NOMO-1 treated with dmso at 0.1 percent for 144 hours (cell line): Measurements from ENCODE around the gene PNPLA2.

Source experiments
- DNase-seq: peaks from one replicate; lab custom pipeline; 2025; ENCODE audit not compliant: unreplicated experiment; lab: John Stamatoyannopoulos, UW

Gene PNPLA2

GRCh38 chr11:855796-856195 lies 37.1 kb downstream of the PNPLA2 start:
- DNase-seq, result no peak

GRCh38 chr11:856397-856796 lies 37.7 kb downstream of the PNPLA2 start:
- DNase-seq, result no peak

DNA sequence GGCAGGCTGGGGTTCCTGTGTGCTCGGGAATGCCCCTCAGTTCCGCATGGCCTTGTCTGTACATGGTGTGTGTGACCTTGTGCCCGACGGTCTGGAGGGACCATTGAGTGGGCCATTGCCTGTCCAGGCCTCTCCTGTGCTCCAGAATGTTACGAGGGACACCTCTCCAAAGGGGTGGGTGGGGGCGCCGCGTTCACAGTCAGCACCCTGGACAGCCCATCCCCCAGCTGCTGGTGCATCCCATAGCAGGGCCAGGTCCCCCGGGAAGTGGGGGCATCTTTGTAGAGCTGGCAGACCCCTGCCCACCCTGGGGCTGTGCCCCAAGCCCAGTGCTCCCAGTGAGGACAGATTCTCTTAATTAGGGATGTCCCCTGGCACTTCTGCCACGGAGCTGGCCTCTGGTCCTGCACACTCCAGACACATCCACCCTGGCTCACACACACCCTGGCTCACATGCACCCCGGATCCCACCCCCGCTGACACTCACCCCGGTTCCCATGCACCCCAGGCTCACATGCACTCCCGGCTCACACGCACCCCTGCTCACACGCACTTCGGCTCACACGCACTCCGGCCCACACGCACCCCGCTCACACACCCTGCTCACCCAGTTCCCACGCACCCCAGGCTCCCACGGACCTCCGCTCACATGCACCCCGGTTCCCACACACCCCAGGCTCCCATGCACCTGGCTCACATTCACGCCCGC lies 39.5 kb downstream of the PNPLA2 start:
- no peak for DNase-seq

DNA sequence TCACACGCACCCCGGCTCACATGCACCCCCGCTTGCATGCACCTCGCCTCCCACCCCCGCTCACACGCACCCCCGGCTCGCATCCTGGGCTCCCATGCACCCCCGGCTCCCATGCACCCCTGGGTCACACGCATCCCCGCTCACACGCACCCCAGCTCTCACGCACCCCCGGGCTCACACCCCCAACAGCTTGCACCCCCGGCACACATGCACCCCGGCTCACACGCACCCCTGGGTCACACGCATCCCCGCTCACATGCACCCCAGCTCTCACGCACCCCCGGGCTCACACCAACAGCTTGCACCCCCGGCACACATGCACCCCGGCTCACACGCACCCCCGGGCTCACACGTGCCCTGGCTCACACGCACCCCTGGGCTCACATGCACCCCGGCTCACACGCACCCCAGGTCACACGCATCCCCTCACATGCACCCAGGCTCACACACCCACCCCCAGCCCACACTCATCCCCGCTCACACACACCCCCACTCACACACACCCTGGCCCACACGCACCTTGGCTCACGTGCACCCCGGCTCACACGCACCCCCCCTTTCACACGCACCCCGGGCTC lies 40.1 kb downstream of the PNPLA2 start:
- DNase-seq, result no peak

GRCh38 chr11:859394-860131 lies 40.8 kb downstream of the PNPLA2 start:
- DNase-seq, result no peak

DNA sequence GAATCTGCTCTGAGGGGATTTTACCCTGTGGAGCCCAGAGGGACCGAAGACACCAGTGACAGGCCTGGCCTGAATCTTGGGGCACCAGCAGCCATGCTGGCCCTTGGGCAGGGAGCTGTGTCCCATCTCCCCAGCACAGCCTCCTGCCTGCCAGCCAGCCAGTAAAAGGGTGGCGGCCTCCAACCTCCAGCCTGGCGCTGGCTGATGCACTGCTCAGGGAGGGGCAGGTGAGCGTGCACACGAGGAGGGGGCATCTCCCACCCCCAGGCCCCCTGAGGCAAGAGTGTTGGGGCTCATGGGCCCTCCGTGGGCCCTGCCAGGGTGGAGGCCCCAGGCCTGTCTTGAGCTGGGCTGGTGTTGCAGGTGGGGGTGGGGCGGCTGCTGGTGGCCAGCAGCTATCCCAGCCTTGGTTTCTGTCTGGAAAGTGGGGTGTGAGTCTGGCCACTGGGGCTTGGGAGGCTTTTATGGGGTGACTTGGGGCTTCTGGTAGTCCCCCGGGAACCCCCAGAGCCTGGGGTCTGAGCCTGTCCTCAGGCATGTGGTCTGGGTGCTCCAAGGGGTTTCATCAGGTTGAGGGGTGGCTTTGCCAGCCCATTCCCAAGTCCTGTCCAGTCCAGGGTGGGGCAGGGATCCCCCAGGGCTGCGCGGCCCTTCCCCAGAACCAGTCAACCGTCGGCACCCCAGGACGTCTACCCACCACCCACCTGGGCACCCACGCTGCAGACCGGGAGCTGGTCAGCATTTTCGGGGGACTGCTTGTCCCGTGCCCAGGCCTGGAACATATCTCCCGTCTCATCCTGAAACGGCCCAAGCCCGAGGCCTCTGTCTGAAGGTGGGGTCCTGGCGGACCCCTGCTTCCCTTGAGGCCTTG lies 41.8 kb downstream of the PNPLA2 start:
- DNase-seq, result no peak

- no peak for DNase-seq
Observed at GRCh38 chr11:861105-861479, 42.4 kb downstream of the PNPLA2 start.

- DNase-seq, result no peak
Observed at GRCh38 chr11:862081-862661, 43.5 kb downstream of the PNPLA2 start.

GRCh38 chr11:862696-863022 lies 43.9 kb downstream of the PNPLA2 start:
- DNase-seq, result no peak

DNA sequence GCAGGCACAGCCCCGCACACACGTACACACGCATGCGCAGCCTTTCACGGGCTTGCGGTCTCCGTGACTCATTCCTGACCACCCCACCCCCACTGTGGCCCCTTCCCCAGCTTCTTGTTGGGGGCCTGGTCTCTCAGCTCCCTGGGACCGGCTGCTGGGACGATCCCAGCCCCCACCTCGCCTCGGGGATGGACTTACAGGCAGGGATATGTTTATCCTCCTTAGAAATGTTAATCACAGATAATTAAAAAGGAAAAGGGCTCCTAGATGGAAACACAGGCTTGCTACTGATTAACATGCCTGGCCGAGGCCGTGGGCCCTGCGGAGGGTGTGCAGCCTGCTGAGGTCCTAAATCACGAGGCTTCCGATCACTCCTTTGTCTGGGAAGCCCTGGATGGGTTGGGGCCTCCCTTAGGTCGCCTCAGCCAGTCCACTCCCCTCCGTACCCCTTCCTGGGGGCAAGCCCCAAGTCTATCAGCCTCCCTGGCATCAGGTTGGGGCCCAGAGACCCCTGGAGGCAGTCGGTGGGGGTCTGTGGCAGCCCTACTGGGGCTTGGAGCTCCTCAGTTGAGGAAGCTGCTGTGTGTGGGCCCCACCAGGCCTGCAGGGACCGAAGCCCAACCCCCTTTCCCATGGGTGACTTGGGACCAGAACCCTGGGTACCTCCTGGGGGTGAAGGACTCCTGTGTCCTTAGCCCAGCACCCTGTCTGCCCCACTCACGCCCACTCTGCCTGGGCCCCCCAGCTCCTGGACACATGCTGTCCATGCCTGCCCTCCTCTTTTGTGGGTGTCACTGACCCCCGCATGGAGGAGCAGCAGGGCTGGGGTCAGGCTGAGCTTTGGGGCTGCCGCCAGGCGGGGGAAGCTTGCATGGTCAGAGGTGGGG lies 44.6 kb downstream of the PNPLA2 start:
- DNase-seq, result no peak

DNA sequence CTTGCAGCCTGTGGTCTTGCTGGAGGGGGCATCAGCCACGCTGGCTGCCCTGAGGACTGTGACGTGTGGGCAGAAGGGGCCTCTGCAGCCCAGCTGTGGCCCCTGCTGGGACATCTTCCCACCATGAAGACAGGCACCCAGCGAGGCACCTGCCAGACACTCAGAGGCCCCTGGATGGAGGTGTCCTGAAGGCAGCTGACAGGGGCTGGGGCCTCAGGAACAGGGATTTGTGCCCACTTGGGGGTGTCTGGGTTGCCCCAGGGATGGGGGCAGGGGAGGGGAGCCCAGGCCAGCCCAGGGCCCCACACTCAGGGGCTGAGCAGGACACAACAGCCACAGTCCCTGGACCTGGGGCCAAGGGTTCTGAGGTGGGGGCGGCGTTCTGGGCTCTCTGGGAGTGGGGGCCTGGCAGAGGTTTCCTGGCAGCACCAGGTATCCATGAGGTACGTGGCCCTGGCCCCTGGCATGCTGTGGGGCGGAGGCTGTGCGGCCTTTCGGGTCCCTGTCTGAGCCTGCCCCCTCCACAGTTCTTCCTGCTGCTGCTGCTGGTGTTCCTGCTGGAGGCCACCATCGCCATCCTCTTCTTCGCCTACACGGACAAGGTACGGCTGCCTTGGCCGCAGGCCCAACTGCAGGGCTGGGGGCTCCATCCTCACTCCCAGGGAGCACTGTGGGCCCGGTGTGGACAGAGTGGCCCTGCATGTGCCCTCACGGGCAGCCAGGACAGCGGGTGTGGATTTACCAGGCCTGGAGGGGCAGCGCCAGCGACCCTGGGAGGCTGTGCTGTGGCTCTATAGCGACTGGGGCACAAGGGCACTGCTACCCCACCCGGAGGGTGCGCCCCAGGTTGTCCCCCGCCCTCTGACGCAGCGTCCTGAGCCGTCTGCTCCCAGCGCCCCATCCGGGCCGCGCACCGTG lies 45.5 kb downstream of the PNPLA2 start:
- DNase-seq, result no peak

DNA sequence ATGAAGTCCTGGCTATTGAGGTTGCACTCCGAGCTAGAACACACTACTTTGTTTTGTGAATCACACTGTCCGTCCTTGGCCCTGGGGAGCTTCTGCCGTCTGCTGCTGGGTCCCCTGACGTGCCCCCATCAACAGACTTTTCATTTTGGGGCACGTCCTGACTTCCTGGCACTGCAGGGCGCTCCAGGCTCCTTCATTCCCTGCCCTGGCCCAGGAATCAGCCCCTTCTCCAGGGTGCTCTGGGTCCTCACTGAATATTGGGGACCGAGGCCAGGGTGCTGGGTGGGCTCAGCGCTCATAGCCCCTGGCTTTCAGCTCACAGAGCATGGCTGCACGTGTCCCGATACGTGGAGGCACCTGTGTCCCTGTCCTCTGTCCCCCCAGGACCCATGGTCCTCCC lies 46.2 kb downstream of the PNPLA2 start:
- no peak for DNase-seq

DNA sequence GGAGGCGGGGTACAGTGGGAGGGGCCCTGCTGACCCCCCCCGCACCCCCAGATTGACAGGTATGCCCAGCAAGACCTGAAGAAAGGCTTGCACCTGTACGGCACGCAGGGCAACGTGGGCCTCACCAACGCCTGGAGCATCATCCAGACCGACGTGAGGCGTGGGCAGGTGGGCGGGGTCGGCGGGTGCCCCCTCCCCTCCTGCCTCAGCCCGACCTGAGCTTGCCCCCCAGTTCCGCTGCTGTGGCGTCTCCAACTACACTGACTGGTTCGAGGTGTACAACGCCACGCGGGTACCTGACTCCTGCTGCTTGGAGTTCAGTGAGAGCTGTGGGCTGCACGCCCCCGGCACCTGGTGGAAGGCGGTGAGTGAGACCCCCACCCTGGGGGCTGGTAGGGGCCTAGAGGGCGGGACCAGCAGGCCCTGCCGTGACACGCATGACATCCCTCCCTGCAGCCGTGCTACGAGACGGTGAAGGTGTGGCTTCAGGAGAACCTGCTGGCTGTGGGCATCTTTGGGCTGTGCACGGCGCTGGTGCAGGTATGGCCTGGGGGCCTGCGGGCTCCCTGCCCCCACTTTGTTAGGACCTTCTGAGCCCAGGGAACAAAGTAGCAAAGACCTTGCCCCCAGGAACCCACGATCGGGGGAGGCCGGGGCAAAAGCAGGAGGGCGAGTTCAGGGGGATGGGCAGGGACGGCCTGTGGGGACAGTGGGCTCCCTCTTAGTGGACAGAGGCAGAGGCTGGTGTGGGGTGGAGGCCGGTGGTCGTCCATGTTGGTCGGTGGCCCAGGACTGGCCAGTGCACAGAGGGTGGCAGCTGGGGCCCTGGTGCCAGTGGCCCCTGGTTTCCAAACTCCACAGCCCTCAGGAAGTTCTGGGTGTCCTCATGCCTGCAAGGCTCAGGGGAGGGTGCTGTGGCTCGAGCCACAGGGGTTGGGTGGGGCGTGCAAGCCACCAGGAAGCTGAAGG lies 47.0 kb downstream of the PNPLA2 start:
- no peak for DNase-seq

- DNase-seq, result no peak
Observed at GRCh38 chr11:866481-866880, 47.8 kb downstream of the PNPLA2 start.

DNA sequence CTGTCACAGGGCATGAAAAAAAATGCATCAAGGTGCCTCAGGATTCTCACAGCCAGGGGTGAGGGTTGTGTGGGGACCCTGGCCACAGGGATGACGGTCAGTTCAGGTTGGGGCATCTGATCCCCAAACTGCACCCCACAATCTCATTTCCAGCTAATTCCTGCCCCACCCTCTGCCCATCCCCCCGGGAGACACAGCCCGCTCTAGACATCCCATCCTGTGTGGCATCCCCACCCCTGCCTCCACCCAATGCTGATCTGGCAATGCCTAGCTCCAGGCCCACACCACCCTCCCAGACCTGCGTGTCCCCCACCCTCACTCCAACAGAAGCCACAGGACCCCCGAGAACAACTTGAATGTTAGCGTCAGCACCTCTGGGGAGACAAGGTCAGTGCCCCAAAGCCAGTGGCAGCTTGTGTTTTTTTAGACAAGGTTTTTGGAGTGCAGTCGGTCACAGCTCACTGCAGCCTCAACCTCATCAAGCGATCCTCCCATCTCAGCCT lies 49.2 kb downstream of the PNPLA2 start:
- no peak for DNase-seq

DNA sequence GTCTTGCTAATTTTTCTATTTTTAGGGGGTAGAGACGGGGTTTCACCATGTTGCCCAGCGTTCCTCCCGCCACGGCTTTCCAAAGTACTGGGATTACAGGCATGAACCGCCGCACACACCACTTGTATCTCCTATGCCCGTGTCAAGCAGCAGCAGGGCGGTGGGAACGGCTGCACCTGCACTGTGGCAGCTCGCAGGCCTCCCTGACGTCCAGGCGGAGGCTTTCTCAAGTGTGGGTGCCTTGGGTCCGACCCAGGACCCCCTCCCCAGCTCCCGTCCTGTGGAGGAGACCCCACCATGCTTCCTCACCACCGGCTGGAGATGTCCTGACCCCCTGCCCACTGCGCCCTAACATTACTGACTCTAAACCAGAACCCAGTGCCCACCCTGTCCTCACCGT lies 49.7 kb downstream of the PNPLA2 start:
- no peak for DNase-seq

- no peak for DNase-seq
Observed at GRCh38 chr11:868802-869201, 50.1 kb downstream of the PNPLA2 start.
